Urothelium cell line (cell line): ENCODE results near the gene SPTLC1.
"Not testable (repeated sequence)": the region's sequence is repeated elsewhere in the genome, so short reads cannot be mapped to it uniquely, and the experiment has no call there.

ENCODE experiments used
- DNase-seq: peaks from one replicate; pipeline ENCODE4 v3.0.0; 2011; ENCODE audit warnings: low spot score, mixed read lengths
- FAIRE-seq: peaks from 2 replicates; lab custom pipeline; 2011; peaks lifted over from hg19 to GRCh38; lab: Jason Lieb, UNC

The SPTLC1 gene

DNA sequence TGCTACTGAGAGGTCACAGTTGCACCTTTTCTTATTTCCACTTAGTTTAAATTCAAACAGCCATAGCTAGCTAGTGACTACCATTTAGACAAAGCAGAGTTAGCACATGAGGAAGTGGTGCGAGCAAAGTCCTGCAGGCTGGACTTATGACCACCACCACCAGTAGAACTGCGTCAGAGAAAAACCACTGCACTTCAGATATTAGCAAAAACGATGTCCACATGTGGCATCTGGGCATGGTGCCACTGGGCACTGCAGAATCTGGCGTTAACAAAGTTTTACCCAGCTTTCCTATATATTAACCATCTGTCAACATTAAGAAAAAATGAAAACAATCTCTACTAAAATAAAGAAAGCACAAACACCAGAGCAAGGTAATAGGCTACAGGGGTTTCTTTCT, 80.1 kb downstream of the SPTLC1 start:
- no peak for FAIRE-seq
- no peak for DNase-seq

DNA sequence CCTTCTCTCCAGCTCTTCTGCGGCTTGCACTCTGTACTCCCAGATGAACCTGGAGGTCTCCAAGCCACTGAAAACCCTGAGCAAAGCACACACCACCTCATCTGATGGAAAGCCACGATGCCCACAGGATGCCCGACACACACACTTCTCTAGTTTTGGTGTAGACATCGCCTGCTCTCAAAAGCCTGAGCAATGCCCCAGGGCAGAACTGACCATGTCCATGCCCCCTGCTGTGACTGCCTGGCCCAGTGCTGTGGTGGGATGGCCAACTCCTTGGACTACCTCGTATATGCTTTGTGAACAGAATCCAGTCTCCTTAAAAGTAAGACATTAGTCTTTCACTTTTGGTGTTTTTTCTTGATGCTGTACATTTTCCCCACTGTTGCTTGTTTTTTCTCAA, 81.2 kb downstream of the SPTLC1 start:
- DNase-seq (no peak), FAIRE-seq (no peak)

DNA sequence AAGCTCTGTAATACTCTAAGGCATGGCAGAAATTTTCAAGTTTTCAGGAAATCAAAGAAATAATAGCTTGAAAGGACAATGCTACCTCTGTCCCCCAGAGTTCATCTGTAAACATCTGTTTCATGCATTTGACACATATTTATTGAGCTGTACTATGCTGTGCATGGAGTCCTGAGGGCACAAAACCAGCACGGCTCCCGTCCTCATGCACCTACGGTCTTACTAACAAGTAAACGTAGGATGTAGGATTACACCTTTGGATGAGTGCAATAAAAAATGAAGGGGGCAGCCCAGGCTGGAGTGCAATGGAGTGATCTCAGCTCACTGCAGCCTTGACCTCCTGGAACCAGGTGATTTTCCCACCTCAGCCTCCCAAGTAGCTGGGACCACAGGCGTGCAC, 81.9 kb downstream of the SPTLC1 start:
- DNase-seq, result no peak
- no peak for FAIRE-seq

DNA sequence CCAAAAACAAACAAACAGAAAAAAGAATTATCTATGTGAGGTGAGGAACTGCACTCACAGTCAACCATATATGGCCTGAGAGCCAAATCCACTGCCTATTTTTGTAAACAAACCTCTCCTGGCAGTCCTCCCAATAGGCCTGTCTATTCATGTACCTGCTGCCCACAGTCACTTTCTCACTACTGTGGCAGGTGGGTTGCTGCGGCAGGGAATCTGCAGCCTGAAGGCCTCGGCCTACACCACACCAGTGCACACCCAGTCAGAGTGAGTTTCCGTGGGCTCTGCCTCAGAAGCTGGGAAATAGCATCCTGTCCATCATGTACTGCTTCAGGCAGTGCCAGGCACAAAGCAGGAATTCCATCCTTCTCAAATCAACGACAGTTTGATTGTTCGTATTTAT, 82.3 kb downstream of the SPTLC1 start:
- DNase-seq, result no peak
- FAIRE-seq, result no peak

DNA sequence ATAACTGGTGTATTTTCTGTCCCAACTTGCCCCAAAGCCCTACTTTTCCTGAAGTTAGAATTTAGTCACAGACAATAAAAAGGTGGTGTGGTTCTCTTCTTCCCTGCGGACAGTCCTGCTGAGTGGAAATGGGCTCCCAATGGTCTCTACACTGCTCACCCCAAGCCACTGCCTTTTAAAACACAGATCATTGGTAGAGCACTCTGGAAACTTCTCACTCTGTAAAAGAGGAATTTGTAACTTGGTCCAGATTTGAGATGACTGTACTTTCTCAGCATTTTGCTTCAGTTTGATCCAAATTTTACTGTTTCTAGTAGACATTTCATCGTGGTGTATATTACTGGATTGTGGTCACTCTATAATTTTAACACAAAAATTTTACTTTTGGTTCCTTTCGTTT, 84.8 kb downstream of the SPTLC1 start:
- DNase-seq (no peak), FAIRE-seq (no peak)

DNA sequence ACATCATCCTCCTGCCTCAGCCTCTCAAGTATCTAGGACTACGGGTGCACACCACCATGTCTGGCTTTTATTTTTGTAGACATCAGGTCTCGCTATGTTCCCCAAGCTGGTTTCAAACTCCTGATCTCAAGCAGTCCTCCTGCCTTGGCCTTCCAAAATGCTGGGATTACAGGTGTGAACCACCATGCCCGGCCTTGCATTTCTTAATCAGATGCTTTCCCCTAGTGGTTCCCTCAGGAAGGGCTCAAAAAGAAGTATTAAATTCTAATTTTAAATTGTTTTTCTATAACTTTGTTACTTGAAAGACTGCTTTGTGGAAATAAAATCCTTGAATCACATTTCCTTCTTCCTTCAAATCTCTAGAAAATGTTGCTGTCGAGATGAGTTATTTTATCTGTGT, 85.7 kb downstream of the SPTLC1 start:
- FAIRE-seq, result no peak
- no peak for DNase-seq

DNA sequence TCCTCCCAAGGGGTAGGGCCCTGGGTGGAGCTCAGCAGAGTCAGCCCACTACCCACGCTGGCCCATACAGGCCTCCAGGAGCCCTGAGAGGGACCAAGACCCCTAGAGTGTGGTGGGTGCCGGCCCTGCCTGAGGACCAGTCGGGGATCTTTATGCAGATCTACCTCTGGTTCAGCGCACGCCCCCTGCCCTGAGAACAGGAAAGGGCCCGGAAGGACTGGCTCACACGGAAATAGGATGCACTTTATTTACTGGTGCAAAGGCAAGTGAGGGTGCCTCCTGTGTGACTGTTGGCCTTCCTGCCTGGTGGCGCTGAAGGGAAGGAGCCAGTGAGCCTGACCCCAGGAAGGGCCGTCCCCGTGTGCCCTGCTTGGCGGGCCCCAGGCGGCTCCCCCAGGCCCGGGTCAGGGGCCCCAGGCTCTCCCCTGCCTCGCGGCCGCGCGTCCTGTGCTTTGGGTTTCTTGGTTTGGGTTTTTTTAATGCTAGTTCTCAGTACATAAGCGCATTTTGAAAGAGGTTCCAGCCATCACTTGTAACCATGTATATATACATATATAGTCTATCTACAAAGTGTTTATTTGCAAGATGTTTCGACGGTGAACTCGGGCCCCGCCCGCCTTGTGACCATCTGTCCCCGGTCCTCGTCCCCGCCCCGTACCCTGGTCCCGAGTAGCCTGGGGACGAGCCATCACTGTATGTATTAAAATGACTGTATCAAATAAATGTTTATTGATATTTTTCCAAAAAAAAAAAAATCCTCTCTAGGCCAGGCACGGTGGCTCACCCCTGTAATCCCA, 88.8 kb downstream of the SPTLC1 start:
- no peak for DNase-seq
- no peak for FAIRE-seq

DNA sequence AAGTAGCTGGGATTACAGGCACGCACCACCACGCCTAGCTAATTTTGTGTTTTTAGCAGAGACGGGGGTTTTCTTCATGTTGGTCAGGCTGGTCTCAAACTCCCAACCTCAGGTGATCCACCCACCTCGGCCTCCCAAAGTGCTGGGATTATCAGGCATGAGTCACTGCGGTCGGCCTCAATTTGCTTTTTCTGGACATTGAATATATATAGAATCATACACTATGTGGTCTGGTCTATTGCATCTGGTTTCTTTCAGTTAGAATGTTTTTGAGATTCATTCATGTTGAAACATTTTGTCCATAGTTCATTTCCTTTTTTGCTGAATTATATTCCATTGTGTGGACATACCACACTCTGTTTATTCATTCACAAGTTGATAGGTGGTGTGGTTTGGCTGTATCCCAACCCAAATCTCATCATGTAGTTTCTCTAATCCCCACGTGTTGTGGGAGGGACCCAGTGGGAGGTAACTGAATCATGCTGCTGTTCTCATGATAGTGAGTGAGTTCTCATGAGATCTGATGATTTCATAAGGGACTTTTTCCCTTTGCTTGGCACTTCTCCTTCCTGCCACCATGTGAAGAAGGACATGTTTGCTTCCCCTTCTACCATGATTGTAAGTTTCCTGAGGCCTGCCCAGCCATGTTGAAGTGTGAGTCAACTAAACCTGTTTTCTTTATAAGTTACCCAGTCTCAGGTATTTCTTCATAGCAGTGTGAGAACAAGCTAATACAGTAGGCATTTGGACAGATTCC, 93.2 kb downstream of the SPTLC1 start:
- FAIRE-seq, result not testable (repeated sequence)
- peak; percentile 21 for DNase-seq

DNA sequence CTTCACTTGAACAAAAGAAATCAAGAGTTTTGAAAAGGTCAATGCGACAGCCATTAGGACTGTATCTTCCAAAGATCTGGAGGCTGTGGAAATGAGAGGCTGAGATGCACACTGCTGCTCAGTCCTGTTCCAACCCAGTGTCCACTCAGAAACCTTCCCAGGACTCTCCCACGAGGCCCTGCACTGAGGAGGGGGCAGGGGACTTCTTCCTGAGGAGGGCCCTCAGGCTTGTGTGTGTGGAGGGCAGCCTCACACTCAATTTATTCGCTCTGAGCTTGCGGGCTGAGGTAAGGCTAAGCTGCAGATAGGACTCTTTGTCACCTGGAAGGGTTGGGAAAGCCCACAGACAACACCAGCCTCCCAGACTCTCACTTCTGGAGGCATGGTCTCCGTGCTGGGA, 95.6 kb downstream of the SPTLC1 start:
- no peak for FAIRE-seq

DNA sequence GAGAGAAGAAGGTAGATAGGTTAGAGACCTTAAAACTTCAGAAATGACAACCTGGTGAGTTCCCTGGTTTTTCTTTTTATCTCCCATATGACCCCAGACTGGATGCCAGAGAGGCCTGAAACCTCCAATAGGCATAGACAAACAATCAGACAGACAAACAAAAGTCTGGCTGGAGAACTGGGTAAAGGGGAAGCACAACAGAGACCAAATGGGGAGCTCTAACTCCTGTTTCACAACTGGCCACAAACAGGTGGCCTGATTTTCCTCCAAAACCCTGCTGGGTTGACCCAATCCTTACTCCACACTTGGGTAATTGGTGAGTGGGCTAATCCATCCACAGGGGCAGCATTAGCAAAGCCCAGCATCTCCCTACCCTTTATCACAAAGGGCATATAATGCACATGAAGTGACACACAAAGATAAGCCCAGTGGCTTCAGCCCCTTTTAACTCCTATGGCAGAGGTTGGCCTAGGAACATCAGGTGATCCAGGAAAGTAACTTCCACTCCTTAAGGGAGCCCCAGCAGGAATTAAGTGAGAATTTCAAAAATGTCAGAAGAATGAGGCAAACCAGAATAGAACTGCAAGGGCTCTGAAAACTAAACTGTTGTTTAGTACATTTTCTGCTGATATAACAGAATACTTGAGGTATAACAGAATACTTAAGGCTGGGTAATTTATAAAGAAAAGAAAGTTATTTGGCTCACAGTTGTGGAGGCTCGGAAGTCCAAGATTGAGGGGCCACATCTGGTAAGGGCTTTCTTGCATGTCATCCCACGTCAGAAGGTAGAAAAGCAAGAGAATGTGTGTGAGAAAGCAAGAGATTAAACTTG, 104.3 kb downstream of the SPTLC1 start:
- FAIRE-seq (no peak), DNase-seq (no peak)

More for the DNA sequence above, 95.6 kb downstream of the SPTLC1 start:
- DNase-seq, result no peak

DNA sequence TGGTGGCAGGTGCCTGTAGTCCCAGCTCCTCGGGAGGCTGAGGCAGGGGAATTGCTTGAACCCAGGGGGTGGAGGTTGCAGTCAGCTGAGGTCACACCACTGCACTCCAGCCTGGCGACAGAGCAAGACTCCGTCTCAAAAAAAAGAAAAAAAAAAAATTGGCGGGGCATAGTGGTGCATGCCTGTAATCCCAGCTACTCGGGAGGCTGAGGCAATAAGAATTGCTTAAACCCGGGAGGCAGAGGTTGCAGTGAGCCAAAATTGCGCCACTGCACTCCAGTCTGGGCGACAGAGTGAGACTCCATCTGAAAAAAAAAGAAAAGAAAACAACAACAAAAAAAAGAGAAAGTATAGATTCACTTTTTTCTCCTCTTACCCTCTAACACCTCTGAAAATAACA, 105.0 kb downstream of the SPTLC1 start:
- DNase-seq, FAIRE-seq: not testable (repeated sequence)

DNA sequence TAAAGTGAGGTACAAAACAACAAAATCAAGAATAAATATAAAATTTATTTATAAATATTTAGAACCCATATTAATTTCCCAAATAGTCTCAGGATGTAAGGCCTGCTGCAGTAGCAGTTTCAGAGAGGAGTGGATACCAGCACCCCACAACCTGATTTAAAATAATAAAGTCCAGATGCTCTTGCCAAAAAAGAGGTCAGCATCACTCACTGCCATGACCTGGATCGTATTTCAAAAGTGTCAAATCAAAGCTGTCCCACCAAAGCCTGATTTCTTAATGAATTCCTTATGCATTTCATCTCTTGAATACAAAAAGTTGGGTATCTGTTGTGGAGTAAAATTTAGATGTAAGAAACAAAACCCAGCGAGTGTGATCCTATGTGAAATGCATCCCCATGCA, 107.2 kb downstream of the SPTLC1 start:
- FAIRE-seq, result no peak
- DNase-seq, result no peak

DNA sequence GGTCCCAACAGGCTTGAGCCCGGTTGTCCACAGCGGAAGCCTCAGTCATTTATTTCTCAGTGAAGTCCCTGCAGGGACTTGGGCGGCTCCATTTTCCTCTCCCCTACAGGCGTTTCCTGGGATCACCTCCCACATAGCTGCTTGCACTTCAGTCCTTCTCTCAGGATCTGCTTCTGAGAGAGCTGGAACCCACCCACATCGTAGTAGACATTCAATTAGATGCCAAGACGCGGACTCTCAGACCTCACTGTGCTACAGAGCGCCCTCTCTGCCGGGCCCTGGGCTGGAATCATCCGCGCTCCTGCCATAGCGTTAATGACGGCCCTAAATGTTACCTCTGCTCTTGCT, 111.2 kb downstream of the SPTLC1 start:
- no peak for FAIRE-seq
- no peak for DNase-seq

DNA sequence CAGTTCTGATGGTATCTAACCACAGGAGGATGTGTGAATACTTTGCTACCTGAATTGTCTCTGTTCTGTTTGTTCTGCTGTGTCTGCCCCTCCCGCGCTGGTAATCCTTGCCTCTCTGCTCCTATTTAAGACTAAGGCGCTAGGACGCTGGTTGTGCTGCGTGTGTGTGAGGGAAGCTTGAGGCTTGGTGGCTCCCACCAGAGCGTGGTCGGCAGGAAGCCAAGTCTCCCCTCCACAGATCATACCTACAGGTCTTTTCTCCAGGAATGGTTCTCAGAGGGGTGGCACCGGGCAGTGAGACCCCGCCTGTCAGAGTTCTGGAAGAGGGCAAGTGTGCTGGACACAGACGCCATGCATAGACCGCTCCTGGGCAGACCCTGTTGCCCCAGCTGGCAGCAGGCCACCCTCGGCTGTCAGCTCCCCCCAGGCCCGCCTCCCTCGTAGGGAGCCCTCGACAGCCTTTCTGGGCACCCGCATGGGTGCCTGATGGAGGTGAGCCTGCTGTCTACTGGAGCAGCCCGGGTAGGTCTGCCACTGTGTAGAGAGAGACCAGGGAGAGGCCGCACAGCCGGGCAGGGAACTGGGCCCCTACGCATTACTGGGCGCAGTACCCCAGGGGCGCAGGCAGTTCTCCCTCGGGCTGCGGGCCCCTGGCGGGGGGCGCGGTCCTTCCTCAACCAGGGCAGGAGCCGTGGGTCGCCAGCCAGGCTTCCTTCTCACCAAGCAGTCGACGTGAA, 111.7 kb downstream of the SPTLC1 start:
- DNase-seq, result no peak
- FAIRE-seq, result no peak

DNA sequence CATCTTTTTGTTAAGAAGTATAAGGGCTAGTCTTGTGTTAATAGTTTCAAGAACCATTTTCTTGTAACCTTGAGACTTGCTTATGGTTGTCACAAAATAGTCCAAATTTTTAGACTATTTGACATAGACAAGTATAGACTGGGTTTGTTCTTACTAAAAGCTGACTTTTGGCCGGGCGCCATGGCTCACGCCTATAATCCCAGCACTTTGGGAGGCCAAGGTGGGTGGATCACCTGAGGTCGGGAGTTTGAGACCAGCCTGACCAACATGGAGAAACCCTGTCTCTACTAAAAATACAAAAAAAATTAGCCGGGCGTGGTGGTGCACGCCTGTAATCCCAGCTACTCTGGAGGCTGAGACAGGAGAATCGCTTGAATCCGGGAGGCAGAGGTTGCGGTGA, 113.3 kb downstream of the SPTLC1 start:
- not testable (repeated sequence) for DNase-seq, FAIRE-seq

DNA sequence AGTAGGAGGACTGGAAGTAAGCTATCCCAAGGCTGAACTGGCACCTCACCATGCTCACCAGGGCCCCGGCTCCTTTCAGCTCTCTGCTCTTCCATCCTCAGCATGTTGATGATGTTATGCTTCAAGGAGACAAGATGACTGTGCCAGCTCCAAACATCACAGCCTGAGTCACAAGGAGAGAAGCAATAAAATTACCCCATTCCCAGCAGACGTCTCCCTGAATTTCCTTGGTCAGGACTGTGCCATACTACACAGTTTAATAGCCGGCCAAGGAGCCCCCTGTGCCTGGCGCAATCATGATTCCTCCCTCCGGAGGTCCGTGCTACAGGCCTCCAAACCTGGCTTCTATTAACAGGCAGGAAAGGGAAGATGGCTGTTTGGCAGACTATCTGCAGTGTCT, 114.0 kb downstream of the SPTLC1 start:
- FAIRE-seq, result no peak
- DNase-seq, result no peak

DNA sequence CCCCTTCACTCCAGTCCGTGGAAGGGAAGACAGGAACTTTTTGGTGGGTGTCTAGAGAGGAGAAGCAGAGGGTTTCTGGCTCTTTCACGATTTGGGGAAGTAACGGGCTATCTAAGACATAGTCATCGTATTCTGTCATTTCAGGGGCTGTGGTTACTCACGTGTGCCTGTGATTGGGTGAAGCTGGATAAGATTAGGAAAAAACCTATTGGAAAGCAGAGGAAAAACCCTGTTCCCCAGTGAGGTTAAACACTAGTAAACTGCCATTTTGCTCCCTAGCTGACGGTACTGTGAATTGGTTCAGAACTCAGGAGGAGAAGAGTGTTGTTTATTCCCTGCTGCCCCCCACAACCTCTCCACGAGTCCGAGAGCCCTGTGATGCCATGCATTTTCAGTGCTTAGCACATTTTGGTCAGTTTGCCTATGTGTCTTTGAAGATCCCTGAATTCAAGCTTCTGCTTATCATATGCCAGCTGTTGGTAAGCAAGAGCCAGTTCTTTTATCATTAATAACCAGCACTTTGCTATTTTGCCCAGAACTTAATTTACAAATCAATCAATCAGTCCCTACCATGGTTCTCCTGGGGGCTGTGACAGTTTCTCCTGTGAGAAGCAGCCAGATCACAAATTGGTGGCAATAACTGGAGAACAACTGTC, 120.1 kb downstream of the SPTLC1 start:
- no peak for FAIRE-seq
- no peak for DNase-seq

DNA sequence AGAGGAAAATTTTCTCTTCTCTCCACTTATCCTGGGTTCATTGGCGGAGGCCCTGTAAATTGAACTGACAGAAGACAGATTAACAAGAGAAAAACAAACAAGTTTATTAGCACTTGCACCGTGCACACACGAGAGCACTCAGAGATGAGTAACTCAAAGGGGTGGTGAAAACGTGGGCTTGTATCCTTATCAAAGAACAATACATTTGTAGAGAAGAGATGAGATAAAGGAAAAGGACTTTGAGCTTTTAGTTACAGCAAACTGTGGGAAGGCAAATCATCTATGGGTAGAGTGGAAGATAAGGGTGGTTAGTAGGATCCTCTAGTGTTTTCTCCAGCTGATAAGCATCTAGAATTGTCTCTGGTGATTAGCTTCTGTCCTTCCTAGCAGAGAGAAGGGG, 120.8 kb downstream of the SPTLC1 start:
- FAIRE-seq, result no peak
- no peak for DNase-seq

DNA sequence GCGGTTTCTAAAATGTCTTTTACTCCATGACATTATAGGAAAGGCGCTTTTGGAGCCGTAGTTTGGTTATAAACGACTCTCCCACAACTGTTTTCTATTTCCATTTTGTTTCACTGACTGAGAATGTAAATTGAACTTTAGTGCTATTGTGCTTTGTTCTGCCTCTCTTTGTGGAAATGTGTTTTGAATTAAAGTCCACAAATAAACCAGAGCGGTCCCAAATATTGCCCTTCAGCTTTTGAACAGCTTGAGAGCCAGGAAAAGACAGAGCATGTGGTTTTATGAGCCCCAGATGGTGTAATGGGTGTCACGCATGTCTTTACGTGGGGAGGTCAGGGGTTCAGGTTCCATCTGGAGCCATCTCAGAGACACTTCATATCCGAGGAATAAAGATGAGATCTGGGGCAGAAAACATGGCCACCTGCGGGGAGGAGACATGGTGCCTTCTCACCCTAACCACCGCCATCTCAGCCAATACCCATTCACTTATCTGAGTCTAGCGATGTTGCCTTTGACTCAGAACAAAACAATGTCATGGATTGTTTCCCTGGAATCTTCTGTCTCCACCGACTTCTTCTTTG, 122.7 kb downstream of the SPTLC1 start:
- DNase-seq (no peak), FAIRE-seq (no peak)

DNA sequence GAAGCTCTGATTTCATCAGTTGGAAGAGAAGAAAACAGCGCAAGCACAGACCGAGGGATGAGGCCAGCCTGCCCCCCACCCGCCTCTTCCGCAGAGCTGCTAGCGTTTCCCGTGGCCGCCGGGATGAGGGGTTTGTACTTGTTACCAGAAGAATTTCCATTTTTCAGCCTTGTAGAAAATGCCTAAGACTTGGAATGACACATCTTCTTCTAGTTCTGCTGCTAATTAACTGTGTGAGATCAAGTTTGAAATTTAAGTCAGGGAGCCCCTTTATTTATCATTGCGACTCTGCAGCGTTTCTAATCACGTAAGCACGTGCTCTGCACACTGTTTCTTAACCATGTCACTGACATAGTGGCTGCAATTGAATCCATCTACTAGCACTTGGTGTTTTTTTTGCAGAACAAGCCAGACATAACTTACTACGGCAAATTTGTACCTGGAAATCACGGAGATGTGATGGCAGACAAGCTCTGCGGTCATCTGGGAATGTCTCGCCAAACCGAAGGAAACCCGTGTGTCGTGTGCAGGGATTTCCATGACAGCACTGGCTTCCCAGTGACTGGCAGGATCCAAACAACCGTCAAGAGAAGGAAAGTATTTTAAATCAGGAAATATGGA, 123.4 kb downstream of the SPTLC1 start:
- DNase-seq (no peak), FAIRE-seq (no peak)
